AML-193 (cell line): ENCODE measurements around the gene IGFBP7.

Experiments used
- DNase-seq, 2 experiments: peaks; one replicate each; lab custom pipeline; 2025; lab: John Stamatoyannopoulos, UW

IGFBP7 gene

DNA sequence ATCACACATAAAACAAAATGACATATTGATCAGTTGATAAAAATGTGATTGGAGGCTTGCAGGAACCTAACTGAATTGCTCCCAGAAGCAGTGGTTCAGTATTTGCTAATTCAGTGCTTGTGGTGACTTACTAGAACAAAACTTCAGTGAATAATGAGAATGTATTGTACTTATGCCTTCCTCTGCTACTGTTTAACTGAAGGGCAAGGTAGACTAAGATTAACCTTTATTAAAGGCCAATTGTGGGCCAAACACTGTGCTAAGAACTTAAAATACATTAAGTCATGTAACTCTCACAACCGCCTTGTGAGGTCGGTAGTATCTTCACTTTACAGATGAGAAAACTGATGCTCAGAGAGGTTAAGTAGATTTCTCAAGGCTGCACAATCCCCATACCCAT is 14.9 kb downstream of the IGFBP7 start:
- no peak for DNase-seq

DNA sequence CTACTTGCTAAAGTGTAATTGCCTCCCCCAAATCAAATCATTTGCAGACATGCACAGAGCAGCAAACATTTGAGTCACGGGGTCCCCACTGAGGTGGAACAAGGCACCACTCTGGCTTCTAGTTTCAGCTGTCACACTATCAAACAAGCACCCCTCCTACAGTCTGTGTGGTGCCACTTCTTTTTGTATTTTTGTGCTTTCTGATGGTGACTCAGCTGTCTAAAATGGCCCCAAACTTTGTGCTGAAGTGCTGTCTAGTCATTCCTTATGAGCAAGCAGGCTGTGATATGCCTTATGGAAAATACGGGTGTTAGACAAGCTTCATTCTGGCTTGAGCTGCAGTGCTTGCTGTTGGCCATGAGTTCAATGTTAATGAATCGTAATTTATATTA is 15.4 kb downstream of the IGFBP7 start:
- no peak for DNase-seq

DNA sequence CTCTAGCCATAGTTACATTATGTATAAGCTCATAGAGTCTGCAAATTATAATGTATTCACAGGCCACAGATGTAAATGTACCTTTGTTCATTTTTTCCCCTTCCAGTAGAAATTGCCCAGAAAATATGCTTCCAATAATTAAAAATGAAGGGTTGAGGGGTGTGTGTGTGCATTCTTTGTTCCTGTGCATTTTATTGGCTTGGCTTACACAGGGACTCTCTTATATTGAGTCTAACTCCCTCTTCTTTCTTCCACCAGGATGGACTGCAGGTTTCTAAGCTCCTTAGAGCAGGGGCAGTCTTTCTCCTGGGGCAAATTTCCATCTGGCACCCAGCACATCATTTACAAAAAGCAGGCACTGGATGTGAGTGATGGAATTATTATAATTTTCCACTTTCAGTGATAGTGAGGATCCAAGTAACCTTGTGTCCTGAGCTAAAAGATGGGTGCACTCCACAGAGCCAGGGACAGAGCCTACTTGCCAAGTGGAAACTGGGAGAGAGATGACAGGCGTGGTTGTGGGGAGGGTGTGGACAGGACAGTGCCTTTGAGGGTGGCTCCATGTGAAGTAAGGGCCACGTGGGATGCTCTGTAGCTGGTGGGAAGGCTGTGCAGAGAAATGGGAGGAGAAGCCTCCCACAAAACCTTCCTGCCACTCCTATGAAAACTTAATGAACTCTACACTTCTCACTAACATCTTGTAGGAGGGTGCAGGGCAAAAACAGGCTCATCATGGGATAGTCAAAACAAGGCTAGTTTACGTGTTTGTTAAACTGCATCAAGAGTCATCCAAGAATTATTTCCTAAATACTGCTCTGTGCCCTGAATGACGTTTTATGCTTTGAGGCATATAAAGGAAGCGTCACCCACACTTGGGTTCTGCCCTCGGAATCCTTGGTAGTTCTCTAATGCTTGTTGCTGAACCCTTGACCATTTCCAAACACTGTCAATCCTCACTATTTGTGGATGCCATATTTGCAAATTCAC is 16.0 kb downstream of the IGFBP7 start:
- DNase-seq, result no peak

DNA sequence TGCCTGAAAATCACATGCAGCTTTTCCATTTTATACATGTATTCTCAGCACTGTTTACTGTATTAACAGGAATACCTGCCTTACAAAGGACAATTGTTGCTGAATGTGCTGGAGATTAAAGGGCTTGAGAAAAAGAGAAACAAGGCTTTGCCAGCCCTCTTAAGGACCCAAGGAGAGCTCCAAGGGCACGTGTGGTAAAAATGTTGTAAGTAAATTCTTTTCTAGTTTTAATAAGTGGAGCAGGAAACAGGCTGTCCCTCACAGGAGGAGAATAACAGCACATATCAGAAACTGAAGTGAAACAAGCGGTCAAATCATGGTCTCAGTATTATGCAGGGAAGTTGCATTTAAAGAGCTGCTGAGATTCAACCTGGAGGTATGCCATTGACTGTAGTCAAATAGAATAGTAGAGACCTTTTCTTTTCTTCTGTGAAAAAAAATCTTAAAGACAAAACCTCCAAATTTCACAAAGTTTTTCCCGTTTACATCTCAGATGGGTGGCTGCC is 18.5 kb downstream of the IGFBP7 start:
- no peak for DNase-seq

DNA sequence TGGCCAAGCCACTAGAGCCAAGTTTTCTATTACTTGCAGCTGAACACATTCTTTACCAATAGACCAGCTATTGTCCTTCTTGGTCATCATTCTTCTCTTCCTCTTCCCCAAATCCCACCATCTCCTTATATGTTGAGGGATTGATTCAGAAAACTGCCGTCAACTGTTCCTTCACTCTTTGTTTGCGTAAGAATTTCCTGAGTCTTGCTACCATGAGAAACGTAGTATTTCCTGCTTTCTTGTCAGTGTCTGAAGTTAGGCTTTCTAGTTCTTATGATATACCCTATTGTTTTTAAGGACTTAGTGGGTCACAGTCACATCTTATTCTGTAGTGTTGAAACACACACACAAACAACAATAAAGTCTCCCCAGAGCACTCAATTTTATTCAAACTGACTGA is 20.1 kb downstream of the IGFBP7 start:
- peak; percentile 40 to 53 for DNase-seq

DNA sequence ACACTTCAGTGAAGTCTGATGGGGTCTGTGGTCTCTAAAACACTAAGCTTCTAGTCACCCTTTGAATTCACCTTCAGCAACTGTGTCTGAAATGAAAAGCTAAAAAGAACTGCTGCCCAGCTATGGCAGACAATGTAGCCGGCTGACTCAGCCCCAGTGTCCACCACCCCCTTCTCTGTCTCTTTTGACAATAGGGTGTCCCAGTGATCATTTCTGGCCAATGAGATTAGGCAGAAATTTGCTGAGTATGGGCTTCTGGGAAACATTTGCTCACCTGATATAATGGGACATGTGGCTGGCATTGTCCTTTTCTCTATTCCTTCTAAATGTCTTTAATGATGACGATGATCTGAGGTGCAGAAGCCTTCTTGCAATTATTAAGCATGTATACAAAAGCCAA is 20.6 kb downstream of the IGFBP7 start:
- no peak for DNase-seq

DNA sequence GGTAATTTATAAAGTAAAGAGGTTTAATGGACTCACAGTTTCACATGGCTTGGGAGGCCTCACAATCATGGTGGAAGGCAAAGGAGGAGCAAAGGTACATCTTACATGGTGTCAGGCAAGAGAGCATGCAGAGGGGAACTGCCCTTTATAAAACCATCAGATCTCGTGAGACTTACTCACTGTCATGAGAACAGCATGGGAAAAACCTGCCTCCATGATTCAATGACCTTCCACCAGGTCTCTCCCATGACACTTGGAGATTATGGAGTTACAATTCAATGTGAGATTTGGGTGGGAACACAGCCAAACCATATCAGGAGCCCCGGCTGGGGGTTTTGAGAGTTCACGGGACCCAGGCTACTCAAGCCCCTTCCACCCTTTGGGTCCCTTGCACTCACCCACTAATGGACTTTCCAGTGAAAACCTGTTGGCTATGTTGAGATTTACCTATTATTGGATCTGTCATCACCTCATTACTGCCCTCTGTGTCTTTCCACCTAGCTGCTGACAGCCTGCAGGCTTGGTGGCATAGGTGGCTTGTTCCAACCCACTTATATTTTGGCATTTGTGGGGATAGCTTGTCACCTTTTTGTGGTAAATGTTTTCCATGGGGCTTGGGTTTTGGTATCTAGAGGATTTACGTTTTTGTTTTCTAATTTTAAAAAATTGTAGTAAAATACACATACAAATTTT is 24.0 kb downstream of the IGFBP7 start:
- DNase-seq, result no peak

DNA sequence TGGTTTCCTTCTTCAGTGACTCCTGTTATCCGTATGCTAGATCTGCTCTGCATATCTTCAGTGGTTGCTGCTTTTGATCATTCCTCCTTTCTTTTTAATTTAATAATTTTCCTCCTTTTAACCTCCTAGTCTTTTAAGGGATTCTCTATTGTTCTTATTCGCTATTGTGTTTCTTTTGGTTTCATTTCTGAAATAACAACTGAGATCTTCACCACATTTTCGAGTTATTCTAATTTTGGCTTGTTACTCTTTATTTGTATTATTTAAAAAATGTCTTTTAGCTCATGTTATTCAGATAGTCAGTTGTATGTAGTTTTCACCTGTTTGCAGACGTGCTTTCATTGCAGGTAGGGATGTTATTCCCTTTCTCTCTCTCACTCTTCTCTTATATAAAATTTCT is 24.9 kb downstream of the IGFBP7 start:
- DNase-seq, result no peak

DNA sequence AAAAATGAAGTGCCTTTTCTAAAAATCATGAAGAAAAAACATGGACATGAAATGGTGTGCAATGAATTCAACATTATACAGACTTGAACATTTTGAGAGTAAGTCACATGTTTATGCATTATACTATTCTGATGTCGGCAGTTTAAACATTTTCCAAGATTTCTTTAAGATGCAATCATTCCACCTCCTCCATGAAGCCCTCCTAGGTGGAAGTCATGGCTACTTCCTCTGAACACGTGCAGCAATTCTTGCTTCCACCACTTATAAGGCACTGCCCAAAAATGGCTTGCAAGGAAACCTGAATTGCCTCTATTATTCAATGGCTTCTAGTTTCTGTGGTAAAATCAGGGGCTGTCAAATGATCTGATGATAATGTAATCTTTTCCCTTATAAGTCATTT is 25.8 kb downstream of the IGFBP7 start:
- no peak for DNase-seq

DNA sequence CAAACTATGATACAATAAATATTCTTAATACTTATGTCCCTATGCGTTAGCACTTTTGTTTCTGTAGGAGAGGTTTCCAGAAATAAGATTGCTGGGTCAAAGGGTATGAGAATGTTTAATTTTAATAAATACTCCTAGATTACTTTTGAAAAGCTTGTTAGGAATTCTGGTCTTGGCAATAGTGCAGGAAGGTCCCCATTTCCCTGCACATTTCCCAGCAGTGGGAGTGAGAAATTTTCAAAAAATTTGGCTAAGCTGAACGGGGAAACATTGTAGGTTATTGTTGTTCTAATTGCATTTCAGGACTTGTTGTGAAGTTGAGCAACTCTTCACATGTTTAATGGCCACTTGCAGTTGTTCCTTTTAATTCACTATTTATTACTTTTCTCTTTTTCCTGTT is 27.1 kb downstream of the IGFBP7 start:
- DNase-seq, result no peak

DNA sequence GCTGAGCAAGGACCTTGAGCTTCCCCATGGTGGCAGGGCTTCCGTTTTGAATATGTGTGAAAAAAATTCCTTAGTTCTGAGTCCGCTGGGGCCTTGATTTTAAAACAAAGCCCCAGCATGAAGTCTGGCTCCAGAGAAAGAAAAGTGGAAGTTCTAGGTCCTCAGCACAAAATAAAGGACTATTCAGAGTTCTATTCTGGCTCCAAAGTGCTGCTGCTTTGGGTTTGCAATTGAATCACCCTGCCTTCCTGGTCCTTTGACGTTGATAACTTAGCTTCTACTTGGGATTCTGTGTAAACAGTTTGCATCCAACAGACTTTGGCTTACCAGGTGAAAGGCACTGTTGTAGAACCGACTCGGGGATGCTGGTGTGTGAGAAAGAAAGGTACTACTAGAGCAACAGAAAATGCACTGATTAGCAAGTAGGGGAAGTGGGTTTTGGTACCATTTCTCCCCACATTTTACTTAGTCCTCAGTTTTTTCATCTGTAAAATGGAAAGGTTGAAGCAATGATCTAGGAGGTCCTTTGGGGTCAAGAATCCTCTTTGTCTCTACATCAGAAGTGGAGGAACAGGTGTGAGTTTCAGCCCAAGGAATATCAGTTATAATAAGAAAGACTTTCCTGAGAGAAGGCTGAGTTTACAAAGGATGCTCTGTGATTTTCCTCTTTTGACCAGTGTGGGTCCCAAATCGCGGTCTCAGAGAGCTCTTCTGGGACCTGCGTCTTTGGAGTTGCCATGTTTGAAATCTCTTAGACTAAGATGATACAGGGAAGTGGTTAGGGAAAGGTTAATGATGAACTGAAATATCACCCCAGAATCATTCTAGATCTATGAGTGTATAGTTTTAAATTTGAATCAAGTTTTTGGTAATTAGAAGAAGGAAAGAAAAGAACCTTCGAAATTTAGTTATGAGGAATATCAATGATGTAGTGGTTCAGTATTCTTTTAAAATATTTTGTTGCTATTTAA is 28.2 kb downstream of the IGFBP7 start:
- no peak for DNase-seq

DNA sequence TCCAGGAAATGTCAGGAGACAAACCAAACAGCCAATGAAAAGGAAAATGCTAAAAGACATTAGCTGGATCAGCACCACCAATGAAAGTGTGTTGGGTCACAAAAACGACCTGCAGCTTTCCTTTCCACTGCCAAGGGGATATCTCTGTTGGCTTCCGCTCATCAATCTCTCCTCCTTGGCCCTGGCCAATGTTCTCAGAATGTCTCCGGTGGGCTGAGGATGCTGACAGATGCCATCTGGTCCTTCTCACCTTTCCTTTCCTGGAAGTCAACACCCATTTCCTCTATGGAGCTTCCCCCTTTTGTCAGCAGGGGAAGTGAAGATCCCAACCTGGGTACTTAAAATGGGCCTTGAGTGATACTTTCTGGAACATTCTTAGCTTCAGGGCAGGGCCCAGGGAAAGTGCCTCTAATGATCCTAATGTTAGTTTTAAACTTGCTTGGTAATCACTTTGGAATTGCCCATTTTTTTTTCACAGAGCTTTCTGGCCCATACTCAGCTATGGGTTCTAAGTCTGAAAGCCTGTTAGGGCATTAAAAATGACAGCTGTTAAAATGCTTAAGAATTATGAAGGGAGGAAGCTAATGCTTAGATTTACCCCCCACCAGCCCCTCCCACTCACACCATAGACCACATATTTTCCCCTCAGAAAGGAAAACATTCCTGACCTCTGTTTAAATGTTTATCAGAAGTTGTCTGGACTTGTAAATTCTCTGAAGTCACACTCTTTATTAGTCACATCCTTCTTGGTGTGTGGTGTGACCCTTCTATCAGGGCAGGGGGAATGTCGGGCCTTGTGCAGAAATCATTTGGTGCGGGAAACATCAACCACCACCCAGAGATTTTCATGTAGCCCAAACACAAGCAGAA is 29.2 kb downstream of the IGFBP7 start:
- no peak for DNase-seq

DNA sequence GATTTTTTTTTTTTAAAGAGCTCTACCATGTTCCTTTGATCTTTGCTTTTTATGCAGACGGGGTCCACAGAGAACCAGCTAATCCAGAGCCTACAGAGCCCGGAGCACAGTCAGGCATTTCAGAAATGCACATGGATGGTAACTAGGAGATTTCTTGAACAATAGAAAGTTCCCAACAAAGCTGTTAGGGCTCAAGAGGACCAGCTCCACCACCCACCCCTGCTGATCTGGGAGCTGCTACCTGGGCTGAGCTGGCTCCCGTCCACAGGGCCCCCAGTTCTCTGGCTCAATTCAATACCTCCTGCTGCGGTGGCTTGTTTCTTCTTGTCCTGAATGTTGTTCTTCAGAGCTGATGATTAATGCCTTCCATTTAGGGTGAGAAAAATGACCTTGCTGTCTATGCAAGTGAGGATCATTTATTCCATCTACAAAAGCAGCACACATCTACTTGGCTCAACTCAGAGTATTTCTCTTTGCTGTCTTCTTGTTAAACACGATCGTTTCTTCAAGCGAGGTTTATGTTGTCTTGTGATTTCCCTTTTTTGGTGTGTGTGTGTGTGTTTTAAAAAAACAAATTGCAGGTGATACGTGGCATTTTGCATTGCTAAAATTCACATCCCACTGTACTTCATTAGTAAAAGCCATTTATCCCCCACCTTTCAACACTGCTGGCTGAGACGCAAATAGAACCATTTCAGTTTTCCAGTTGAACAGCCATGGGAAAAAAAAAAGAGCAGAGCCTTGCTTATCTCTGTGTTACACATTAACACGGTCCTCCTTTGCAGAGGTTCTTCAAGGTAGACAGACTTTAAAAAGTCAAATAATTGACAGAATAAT is 31.3 kb downstream of the IGFBP7 start:
- DNase-seq, result no peak

DNA sequence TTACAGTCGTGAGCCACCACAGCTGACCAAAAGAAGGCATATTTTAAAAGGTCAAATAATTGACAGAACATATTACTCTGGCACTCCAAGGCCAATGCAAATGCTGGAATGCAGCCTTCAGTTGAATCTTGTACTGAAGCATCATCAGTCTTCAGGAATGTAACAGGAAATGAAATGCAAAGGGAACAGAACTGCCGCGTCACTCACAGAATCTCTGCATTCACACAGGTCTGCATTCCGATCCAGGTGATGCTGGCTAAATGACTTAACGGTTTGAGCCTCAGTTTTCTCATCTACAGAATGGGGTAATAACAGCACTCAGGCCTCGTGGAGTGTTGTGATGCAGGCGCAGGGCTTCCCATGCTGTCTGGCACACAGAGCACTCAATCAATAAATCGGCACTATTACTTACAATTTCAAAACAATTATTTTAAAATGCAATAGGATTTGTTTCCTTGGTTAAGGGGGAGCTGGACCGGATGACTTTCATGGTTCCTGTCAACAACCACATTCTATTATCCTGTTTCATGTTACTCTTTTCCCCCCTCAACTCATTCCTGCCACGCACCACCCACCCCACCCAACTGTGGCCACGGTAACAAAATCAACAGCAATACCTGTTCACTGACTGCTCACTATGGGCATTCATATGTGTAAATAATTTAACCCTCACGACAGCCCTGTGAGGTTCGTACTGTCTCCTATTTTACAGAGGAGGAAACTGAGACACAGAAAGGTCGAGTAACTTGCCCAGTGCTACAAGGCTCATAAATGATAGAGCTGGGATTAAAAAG is 32.4 kb downstream of the IGFBP7 start:
- no peak for DNase-seq

DNA sequence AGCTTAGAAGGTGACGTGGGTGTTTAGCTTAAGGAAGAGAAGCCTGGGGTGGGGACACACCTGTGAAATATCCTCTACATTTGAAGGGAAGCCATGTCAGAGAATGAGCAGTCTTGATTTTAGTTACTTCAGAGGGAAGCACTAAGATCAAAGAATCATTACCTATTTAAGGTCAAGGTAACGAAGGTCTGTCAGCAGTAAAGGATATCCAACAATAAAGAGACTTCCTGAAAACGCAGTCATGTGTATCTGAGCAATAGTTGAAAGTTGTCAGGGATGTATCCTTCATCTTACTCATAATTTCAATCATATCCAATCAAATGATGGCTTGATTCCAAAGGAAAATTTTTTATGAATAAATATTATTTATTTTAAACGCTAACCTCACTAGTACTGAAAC is 33.5 kb downstream of the IGFBP7 start:
- DNase-seq, result no peak

DNA sequence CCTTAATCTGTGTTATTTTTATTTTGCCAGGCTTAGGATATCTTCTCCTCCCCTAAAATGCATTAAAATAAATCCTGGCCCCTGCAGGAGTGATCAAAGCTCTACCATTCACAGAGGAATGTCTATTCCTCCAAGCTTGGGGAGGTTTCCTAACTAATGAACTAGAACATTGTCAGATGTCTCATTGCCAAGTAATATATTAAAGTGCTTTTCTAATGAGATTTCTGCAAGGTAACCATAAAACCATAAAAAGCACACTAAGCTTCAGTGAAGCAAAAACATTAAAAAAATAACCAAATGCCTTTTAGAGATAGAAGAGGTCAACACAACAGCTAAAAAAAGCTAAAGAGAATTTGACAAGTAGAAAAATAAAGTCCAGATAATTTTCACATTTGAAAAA is 34.8 kb downstream of the IGFBP7 start:
- DNase-seq, result no peak

DNA sequence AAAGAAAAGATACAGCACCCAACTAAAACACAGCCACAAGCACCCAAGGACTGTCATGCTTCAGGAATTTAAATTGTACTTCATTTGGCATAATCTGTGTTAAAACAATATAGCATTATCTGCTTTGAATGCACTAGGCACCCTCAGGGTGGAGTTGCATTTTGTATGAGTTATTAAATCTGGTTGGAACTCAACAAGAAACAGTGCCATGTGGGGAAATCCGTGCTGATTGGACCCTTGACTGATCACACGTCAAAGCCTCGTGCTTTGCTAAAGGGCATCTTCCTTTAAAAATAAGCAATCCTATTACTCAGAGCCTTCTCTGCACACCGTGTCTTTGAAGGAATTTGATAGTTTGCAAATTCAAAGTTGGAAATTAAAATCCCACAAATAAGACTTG is 35.4 kb downstream of the IGFBP7 start:
- no peak for DNase-seq

DNA sequence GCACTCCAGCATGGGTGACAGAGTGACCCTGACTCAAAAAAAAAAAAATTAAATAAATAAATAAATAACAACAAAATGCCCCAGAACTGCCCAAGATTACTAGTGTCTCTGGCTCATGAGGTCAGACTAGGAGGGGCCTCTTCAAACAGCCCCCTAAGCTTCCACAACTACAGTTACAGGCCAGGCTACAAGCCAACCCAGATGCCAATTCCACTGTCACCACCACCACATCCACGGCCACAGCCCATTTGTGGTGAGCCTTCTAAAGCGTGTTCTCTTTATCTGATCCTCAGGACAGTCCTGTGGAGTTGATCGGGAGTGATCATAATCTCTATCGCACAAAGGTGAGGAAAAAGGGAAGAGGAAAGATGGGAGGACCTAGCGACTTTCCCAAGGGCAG is 36.6 kb downstream of the IGFBP7 start:
- DNase-seq, result no peak

DNA sequence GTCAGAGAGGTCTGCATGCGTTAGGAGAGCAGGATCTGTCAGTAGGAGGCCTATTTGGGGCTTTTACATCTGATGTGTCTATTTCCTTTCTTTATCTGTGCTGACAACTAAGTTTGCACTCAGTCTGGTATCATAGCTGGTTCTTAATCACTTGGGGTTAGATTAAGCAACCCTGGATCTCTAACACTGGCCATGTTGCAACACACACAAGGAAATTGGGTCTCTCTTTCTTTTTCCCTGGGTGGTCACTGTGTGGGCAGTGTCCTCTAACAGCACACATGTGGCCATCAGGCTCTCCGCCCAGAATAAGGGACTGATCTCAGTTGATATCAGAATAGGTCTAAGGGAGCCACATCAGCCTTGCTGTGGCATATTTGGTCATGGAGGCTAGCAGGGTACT is 38.9 kb downstream of the IGFBP7 start:
- peak; percentile 75 to 82 for DNase-seq
